ENCODE data around the gene HEPACAM.

Gene HEPACAM

GRCh38 chr11:124934862-124935547, 842 bp downstream of the HEPACAM start:
- no peak overlapping the region for H3K4me3 ChIP-seq (ENCODE audit: low read depth, low read length)
- TF ChIP-seq CTCF (IDR thresholded peaks at IDR 0.05; ENCODE audit: low read depth, low read length) (no peak), MYC (IDR thresholded peaks at IDR 0.05; ENCODE audit: low read depth, low read length) (no peak), POLR2A (IDR thresholded peaks at IDR 0.05; ENCODE audit: extremely low read depth, insufficient read length) (no peak), MAX (IDR thresholded peaks at IDR 0.05; ENCODE audit: low read depth, low read length) (no peak)
- DNase-seq (ENCODE audit: low read depth): no peak

- TF ChIP-seq MAX (IDR thresholded peaks at IDR 0.05; ENCODE audit: low read depth, low read length) (no peak), MYC (IDR thresholded peaks at IDR 0.05; ENCODE audit: low read depth, low read length) (no peak), CTCF (IDR thresholded peaks at IDR 0.05; ENCODE audit: low read depth, low read length) (no peak), POLR2A (IDR thresholded peaks at IDR 0.05; ENCODE audit: extremely low read depth, insufficient read length) (no peak)
- DNase-seq (ENCODE audit: low read depth): no peak
- H3K4me3 ChIP-seq (ENCODE audit: low read depth, low read length): no peak overlapping the region
Observed at GRCh38 chr11:124930799-124931198, 5.0 kb downstream of the HEPACAM start.

GRCh38 chr11:124928942-124929665, 6.7 kb downstream of the HEPACAM start:
- no peak for TF ChIP-seq CTCF (IDR thresholded peaks at IDR 0.05; ENCODE audit: low read depth, low read length)
- no peak overlapping the region for H3K4me3 ChIP-seq (ENCODE audit: low read depth, low read length)

GRCh38 chr11:124923296-124923695, 12.6 kb downstream of the HEPACAM start:
- H3K4me3 ChIP-seq (ENCODE audit: low read depth, low read length): no peak overlapping the region
- TF ChIP-seq MAX (IDR thresholded peaks at IDR 0.05; ENCODE audit: low read depth, low read length) (no peak), MYC (IDR thresholded peaks at IDR 0.05; ENCODE audit: low read depth, low read length) (no peak), POLR2A (IDR thresholded peaks at IDR 0.05; ENCODE audit: extremely low read depth, insufficient read length) (no peak), CTCF (IDR thresholded peaks at IDR 0.05; ENCODE audit: low read depth, low read length) (no peak)
- DNase-seq (ENCODE audit: low read depth): no peak

More at GRCh38 chr11:124928942-124929665, 6.7 kb downstream of the HEPACAM start:
- DNase-seq (ENCODE audit: low read depth): no peak

- TF ChIP-seq MYC (IDR thresholded peaks at IDR 0.05; ENCODE audit: low read depth, low read length): no peak
- no peak for TF ChIP-seq POLR2A (IDR thresholded peaks at IDR 0.05; ENCODE audit: extremely low read depth, insufficient read length)
- no peak for TF ChIP-seq CTCF (IDR thresholded peaks at IDR 0.05; ENCODE audit: low read depth, low read length)
- TF ChIP-seq MAX (IDR thresholded peaks at IDR 0.05; ENCODE audit: low read depth, low read length): no peak
- H3K4me3 ChIP-seq (ENCODE audit: low read depth, low read length): no peak overlapping the region
- DNase-seq (ENCODE audit: low read depth): no peak
Observed at GRCh38 chr11:124922831-124923230, 13.0 kb downstream of the HEPACAM start.
